Measurements from ENCODE around the gene SLC25A11. TPM values are rescaled to one million over a fixed set of nuclear protein-coding genes. Genes with fewer than 3 reads are reported as not detected.

Gene SLC25A11
- total RNA-seq, 1 donor from 2014 or later: 47.5 TPM

DNA sequence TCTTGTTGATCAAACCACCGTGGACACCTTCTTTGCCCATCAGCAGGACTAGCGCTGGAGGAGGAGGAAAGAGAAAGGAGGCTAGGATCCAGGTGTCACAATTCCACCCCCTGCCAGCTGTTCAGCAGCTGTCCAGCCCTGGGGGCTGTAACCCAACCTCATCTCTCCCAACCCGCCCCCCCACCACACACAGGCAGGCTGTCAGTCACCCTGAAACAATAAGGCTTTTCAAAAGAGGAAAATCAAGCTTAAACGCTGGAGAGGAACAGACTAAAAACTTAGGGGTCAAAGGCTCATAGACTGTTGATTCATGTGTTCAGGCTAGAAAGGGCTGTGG lies 6.1 kb upstream of the SLC25A11 start:
- H3K4me1 Mint-ChIP-seq (ENCODE audit: unreplicated experiment): peaks cover 42% of the 10 kb centered on the region
- H3K9me3 Mint-ChIP-seq (ENCODE audit: unreplicated experiment): no peaks in the 10 kb centered on the region
- no peak for DNase-seq (ENCODE audit: low spot score)
- peak overlapping the region; percentile 91 for H3K27ac Mint-ChIP-seq (ENCODE audit: unreplicated experiment)
- H3K4me3 Mint-ChIP-seq (ENCODE audit: unreplicated experiment): peak overlapping the region; percentile 96
- H3K36me3 Mint-ChIP-seq (ENCODE audit: low read depth, unreplicated experiment): peaks cover 33% of the 10 kb centered on the region
- TF ChIP-seq, protein P1, sequence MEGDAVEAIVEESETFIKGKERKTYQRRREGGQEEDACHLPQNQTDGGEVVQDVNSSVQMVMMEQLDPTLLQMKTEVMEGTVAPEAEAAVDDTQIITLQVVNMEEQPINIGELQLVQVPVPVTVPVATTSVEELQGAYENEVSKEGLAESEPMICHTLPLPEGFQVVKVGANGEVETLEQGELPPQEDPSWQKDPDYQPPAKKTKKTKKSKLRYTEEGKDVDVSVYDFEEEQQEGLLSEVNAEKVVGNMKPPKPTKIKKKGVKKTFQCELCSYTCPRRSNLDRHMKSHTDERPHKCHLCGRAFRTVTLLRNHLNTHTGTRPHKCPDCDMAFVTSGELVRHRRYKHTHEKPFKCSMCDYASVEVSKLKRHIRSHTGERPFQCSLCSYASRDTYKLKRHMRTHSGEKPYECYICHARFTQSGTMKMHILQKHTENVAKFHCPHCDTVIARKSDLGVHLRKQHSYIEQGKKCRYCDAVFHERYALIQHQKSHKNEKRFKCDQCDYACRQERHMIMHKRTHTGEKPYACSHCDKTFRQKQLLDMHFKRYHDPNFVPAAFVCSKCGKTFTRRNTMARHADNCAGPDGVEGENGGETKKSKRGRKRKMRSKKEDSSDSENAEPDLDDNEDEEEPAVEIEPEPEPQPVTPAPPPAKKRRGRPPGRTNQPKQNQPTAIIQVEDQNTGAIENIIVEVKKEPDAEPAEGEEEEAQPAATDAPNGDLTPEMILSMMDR (IDR thresholded peaks at IDR 0.05; ENCODE audit: unreplicated experiment): no peak
- peaks cover 25% of the 10 kb centered on the region for H3K27me3 Mint-ChIP-seq (ENCODE audit: unreplicated experiment)

DNA sequence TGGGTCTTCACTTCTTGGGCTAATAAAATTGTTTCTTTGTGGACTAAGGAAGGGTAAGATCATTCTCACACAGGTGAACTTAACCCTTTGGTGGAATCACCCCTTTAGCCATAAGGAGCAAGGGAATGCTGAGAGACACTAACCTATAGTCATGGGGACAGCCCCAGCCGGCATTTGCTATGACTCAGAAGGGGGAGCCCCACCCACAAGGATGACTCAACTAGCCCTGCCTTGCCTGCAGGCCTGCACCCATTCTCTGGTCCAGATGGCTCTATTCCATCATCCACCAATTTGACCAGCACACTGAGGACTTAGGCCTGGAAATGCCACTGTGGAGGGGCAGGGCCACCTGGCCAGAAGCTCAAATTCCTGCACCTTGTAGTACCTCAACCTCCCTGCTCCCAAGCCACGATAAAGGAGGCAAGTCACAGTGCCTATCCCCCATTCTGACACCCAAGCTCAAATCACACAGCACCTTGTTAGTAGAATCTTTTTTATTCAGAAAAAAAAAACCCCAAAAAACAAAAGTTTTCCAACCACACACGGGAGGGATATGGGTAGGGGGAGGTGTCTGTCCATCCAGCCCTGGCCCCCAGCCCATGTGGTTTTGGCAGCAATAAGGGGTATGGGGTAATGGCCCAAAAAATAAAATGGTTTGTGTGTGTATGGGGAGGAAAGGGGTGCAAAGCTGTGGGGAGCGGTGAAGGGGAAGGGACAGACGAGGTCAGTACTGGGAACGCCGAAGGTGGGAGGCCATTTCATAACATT lies 5.5 kb upstream of the SLC25A11 start:
- Mint-ChIP-seq H3K4me3 (ENCODE audit: unreplicated experiment) (peak overlapping the region; percentile 96), H3K9me3 (ENCODE audit: unreplicated experiment) (no peaks in the 10 kb centered on the region), H3K36me3 (ENCODE audit: low read depth, unreplicated experiment) (peaks cover 33% of the 10 kb centered on the region), H3K27me3 (ENCODE audit: unreplicated experiment) (peaks cover 22% of the 10 kb centered on the region), H3K4me1 (ENCODE audit: unreplicated experiment) (peaks cover 38% of the 10 kb centered on the region), H3K27ac (ENCODE audit: unreplicated experiment) (peak overlapping the region; percentile 48)
- TF ChIP-seq, protein P1 (IDR thresholded peaks at IDR 0.05; ENCODE audit: unreplicated experiment): no peak
- no peak for DNase-seq (ENCODE audit: low spot score)

DNA sequence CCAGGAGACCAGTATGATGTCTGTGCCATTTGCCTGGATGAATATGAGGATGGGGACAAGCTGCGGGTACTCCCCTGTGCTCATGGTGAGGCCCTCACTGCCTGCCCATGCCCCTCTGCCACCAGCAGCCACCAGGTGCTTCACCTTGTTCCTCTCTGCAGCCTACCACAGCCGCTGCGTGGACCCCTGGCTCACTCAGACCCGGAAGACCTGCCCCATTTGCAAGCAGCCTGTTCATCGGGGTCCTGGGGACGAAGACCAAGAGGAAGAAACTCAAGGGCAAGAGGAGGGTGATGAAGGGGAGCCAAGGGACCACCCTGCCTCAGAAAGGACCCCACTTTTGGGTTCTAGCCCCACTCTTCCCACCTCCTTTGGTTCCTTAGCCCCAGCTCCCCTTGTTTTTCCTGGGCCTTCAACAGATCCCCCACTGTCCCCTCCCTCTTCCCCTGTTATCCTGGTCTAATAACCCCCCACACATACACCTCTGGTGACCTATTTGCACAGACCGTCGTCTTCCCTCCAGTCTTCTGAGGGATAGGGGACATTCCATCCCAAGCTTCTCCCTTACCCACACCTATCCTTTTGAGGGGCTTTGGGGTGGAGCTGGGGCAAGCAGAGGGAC lies 4.8 kb upstream of the SLC25A11 start:
- H3K27me3 Mint-ChIP-seq (ENCODE audit: unreplicated experiment): peaks cover 25% of the 10 kb centered on the region
- peak overlapping the region; percentile 25 for H3K27ac Mint-ChIP-seq (ENCODE audit: unreplicated experiment)
- TF ChIP-seq, protein P1 (IDR thresholded peaks at IDR 0.05; ENCODE audit: unreplicated experiment): no peak
- H3K9me3 Mint-ChIP-seq (ENCODE audit: unreplicated experiment): no peaks in the 10 kb centered on the region
- no peak for DNase-seq (ENCODE audit: low spot score)
- peaks cover 33% of the 10 kb centered on the region for H3K36me3 Mint-ChIP-seq (ENCODE audit: low read depth, unreplicated experiment)
- H3K4me1 Mint-ChIP-seq (ENCODE audit: unreplicated experiment): peaks cover 41% of the 10 kb centered on the region
- H3K4me3 Mint-ChIP-seq (ENCODE audit: unreplicated experiment): peak overlapping the region; percentile 96

DNA sequence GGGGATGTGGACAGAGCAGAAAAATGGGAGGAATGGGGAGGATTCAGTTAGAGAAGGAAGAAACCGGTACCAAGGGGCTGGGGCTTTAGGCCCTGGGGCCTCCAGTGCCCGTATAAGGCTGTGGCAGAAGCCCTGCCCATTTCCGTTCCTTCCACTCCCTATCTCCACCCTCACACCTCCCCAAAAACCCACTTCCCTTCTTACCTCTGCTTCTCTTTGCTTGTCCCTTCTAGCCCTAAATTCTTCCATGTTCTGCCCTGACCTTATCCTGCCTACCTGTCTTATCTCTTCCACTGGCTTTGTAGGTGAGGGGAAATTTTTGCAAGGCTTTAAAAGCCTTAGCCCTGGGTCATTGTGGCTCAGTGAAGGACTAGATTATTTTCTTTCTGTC lies 4.3 kb upstream of the SLC25A11 start:
- TF ChIP-seq, protein P1 (IDR thresholded peaks at IDR 0.05; ENCODE audit: unreplicated experiment): no peak
- Mint-ChIP-seq H3K4me1 (ENCODE audit: unreplicated experiment) (peaks cover 44% of the 10 kb centered on the region), H3K27me3 (ENCODE audit: unreplicated experiment) (peaks cover 25% of the 10 kb centered on the region), H3K9me3 (ENCODE audit: unreplicated experiment) (no peaks in the 10 kb centered on the region), H3K36me3 (ENCODE audit: low read depth, unreplicated experiment) (peaks cover 33% of the 10 kb centered on the region), H3K27ac (ENCODE audit: unreplicated experiment) (peak overlapping the region; percentile 61), H3K4me3 (ENCODE audit: unreplicated experiment) (no peak overlapping the region)
- DNase-seq (ENCODE audit: low spot score): no peak

All from endothelial cell (in vitro differentiated cells).